B cell (primary cell): ENCODE data around the gene SHOC2. TPM values are rescaled to one million over a fixed set of nuclear protein-coding genes. Genes with fewer than 3 reads are reported as not detected.

ENCODE experiments used
- ATAC-seq: fragments of 200-7000 bp; cut with Tn5 transposase; one replicate; pipeline ENCODE4 v1.10.0; 2021; ENCODE audit warnings: low read depth, mild to moderate bottlenecking, moderate number of reproducible peaks, moderate library complexity
- CTCF ChIA-PET: fragments of 350-600 bp; sonication (Branson Sonifier 250); formaldehyde crosslinking; loops from one replicate; lab custom pipeline; 2021; ENCODE audit warnings: antibody characterized with exemption, inconsistent platforms; lab: Charles Lee
- POLR2A ChIA-PET: fragments of 350-600 bp; sonication (Branson Sonifier 250); formaldehyde crosslinking; loops from one replicate; lab custom pipeline; 2021; ENCODE audit warnings: antibody characterized with exemption; lab: Charles Lee
- DNase-seq: peaks from one replicate; pipeline ENCODE4 v3.0.0; 2013
- H2AFZ ChIP-seq: 2 replicates; pipeline ENCODE4 v1.6.1; 2012; ENCODE audit warnings: mild to moderate bottlenecking, low read depth, low read length; ENCODE audit not compliant: insufficient read depth, poor library complexity, severe bottlenecking
- H3K27ac ChIP-seq, 2 donors: 1 replicate in 1 of 2; 2 replicates in 1 of 2; pipeline ENCODE4 v1.5.1; 2012 to 2013; ENCODE audit warnings: low read length in 2 of 2, mild to moderate bottlenecking in 2 of 2, moderate library complexity in 1 of 2
- H3K27me3 ChIP-seq, 4 experiments: fragments of 200-600 bp in 1 of 4; sonication (generic) in 1 of 4; replicated peaks in 1 of 4; 1 replicate in 2 of 4; 2 replicates in 2 of 4; pipeline versions ENCODE4 v1.6.1 to v1.7.0; 2013 to 2016; ENCODE audit warnings: low read length in 3 of 4, mild to moderate bottlenecking in 2 of 4, mixed read lengths in 1 of 4, moderate library complexity in 1 of 4; ENCODE audit not compliant: insufficient read depth in 4 of 4, control insufficient read depth in 3 of 4; ENCODE audit errors: control extremely low read depth in 1 of 4
- H3K36me3 ChIP-seq, 2 experiments: replicated peaks in 1 of 2; 1 replicate in 1 of 2; 2 replicates in 1 of 2; pipeline versions ENCODE4 v1.6.1 to v1.7.1; 2013; ENCODE audit warnings: low read length in 1 of 2; ENCODE audit not compliant: insufficient read depth in 2 of 2, control insufficient read depth in 1 of 2; ENCODE audit errors: control extremely low read depth in 1 of 2, extremely low read depth in 1 of 2
- H3K4me1 ChIP-seq, 2 donors: fragments of 200-600 bp in 1 of 2; sonication (generic) in 1 of 2; 1 replicate in 1 of 2; 2 replicates in 1 of 2; pipeline versions ENCODE4 v1.5.1 to v1.6.1; 2013 to 2017; ENCODE audit warnings: low read length in 2 of 2; ENCODE audit not compliant: control insufficient read depth in 2 of 2, insufficient read depth in 2 of 2
- H3K4me2 ChIP-seq: replicated peaks from 2 replicates; pipeline ENCODE3; 2012; ENCODE audit warnings: mild to moderate bottlenecking, low read depth, low read length; ENCODE audit not compliant: poor library complexity, severe bottlenecking
- H3K4me3 ChIP-seq, 5 experiments: fragments of 200-600 bp in 1 of 5; sonication (generic) in 1 of 5; 1 replicate in 3 of 5; 2 replicates in 2 of 5; pipeline versions ENCODE4 v1.5.1 to v1.7.0; 2011 to 2016; ENCODE audit warnings: low read length in 4 of 5, mild to moderate bottlenecking in 4 of 5, low read depth in 2 of 5, control low read depth in 1 of 5, moderate library complexity in 1 of 5; ENCODE audit not compliant: insufficient read depth in 1 of 5; ENCODE audit errors: control extremely low read depth in 1 of 5, extremely low read depth in 1 of 5
- H3K79me2 ChIP-seq: fragments of 200-600 bp; sonication (generic); one replicate; pipeline ENCODE4 v1.6.0; 2016; ENCODE audit warnings: low read length; ENCODE audit not compliant: control insufficient read depth, insufficient read depth
- H3K9ac ChIP-seq: fragments of 200-600 bp; sonication (generic); 2 replicates; pipeline ENCODE4 v1.6.1; 2017; ENCODE audit warnings: mild to moderate bottlenecking, low read length, moderate library complexity
- H3K9me3 ChIP-seq, 3 donors: one replicate each; pipeline versions ENCODE4 v1.6.1 to v1.7.1; 2013; ENCODE audit warnings: low read length in 2 of 3; ENCODE audit not compliant: control insufficient read depth in 2 of 3, insufficient read depth in 1 of 3; ENCODE audit errors: control extremely low read depth in 1 of 3
- H4K20me1 ChIP-seq: 2 replicates; pipeline ENCODE4 v1.6.0; 2012; ENCODE audit warnings: mild to moderate bottlenecking, low read length; ENCODE audit not compliant: insufficient read depth, control insufficient read depth, poor library complexity, severe bottlenecking
- H3K27ac Mint-ChIP-seq: one replicate; pipeline ENCODE4 v1.8.0; 2021; ENCODE audit warnings: mixed read lengths
- H3K27me3 Mint-ChIP-seq: one replicate; pipeline ENCODE4 v1.8.0; 2021; ENCODE audit warnings: mixed read lengths
- H3K4me1 Mint-ChIP-seq: one replicate; pipeline ENCODE4 v1.8.0; 2021; ENCODE audit warnings: mixed read lengths
- H3K4me3 Mint-ChIP-seq: one replicate; pipeline ENCODE4 v1.8.0; 2021; ENCODE audit warnings: mixed read lengths
- H3K9me3 Mint-ChIP-seq: one replicate; pipeline ENCODE4 v1.8.0; 2022; ENCODE audit warnings: mixed read lengths; ENCODE audit not compliant: insufficient read depth
- CTCF ChIP-seq: fragments of 200-600 bp; IDR thresholded peaks from one replicate; pipeline ENCODE4 v1.8.0; 2022; ENCODE audit warnings: antibody characterized with exemption, mild to moderate bottlenecking
- EZH2 ChIP-seq: IDR thresholded peaks from 2 replicates; pipeline ENCODE4 v1.6.1; 2012; ENCODE audit warnings: borderline replicate concordance, low read depth, mild to moderate bottlenecking, moderate library complexity, low read length; ENCODE audit not compliant: insufficient read depth, poor library complexity, severe bottlenecking
- WGBS: methylation state at CpG from one replicate; pipeline ENCODE4 v1.1.5; 2013; ENCODE audit warnings: missing lambda C conversion rate; ENCODE audit not compliant: insufficient coverage; 5-methylcytosine and 5-hydroxymethylcytosine counted together
- intact Hi-C: fragments of 100-400 bp; cut with micrococcal nuclease; formaldehyde crosslinking; loops from one replicate; pipeline ENCODE4 v1.10.0; 2022
- polyA plus RNA-seq: library from polyadenylated mRNA; depleted of rRNA; stranded (reverse); fragments of >200 nt; gene quantifications from 2 replicates; pipeline ENCODE4 v1.2.3, GENCODE V29; 2012
- total RNA-seq, 2 donors: library from RNA; stranded (reverse); fragments of 120-200 nt in 1 of 2; gene quantifications; 1 replicate in 1 of 2; 2 replicates in 1 of 2; pipeline versions ENCODE4 v1.2.3 to v1.2.4, GENCODE V29; 2013 to 2022

Gene SHOC2
- total and polyA plus RNA-seq, 2 donors (not counting 1 experiment from before 2014, with no cell fraction given): 13.3 to 116 TPM

- no peaks in the 10 kb centered on the region for H3K9me3 Mint-ChIP-seq
- H3K27me3 ChIP-seq: no peaks in the 10 kb centered on the region
- peaks cover 28% of the 10 kb centered on the region for H4K20me1 ChIP-seq
- no peak overlapping the region for H3K4me3 ChIP-seq
- TF ChIP-seq CTCF: no peak
- no peak for TF ChIP-seq EZH2
- H3K27ac ChIP-seq: no peak overlapping the region
- DNase-seq (no peak), ATAC-seq (no peak)
- 100% methylated on average over 7 of the region's 9 CpGs for WGBS
- peaks cover 45% of the 10 kb centered on the region for H3K4me1 Mint-ChIP-seq
- H2AFZ ChIP-seq: no peak overlapping the region
- H3K9me3 ChIP-seq: no peaks in the 10 kb centered on the region
- ChIA-PET CTCF (interaction anchor here (0.8 to 10.5 kb wide), 3 partner anchors 40 to 133 kb away, joined by 3 to 93 read pairs (median 3); no protein-coding TSS in a partner anchor), POLR2A (interaction anchor here (1.2 kb wide), 1 partner anchor 10 kb away, joined by 5 read pairs; the partner anchor contains the start of gene PDCD4)
- H3K79me2 ChIP-seq: peaks cover 48% of the 10 kb centered on the region
- peaks cover under 1 to 7% of the 10 kb centered on the region in 2 donors for H3K4me1 ChIP-seq
- intact Hi-C loops: no loop called here
- H3K9ac ChIP-seq: no peak overlapping the region
- no peak overlapping the region for H3K4me2 ChIP-seq
- H3K4me3 Mint-ChIP-seq: no peak overlapping the region
- no peaks in the 10 kb centered on the region for H3K27me3 Mint-ChIP-seq
- no peak overlapping the region for H3K27ac Mint-ChIP-seq
- H3K36me3 ChIP-seq: peaks cover under 1 to 88% of the 10 kb centered on the region in 2 experiments
Observed at GRCh38 chr10:110881247-110881646, 38.2 kb upstream of the SHOC2 start.

- H3K27me3 Mint-ChIP-seq: no peaks in the 10 kb centered on the region
- Histone ChIP-seq H3K9me3 (no peaks in the 10 kb centered on the region), H3K9ac (no peak overlapping the region), H4K20me1 (peaks cover 28% of the 10 kb centered on the region), H3K4me1 (peaks cover 0 to 7% of the 10 kb centered on the region in 2 donors), H2AFZ (no peak overlapping the region), H3K27ac (peak overlapping the region in 1 of 2 donors; percentile 50), H3K4me3 (no peak overlapping the region), H3K79me2 (peaks cover 46% of the 10 kb centered on the region), H3K36me3 (peaks cover 4 to 91% of the 10 kb centered on the region in 2 experiments), H3K27me3 (no peaks in the 10 kb centered on the region), H3K4me2 (no peak overlapping the region)
- ChIA-PET CTCF (interaction anchor here (0.8 to 10.5 kb wide), 7 partner anchors 9 to 139 kb away, joined by 3 to 93 read pairs (median 4); no protein-coding TSS in a partner anchor), POLR2A (no interaction called here)
- H3K9me3 Mint-ChIP-seq: no peaks in the 10 kb centered on the region
- DNase-seq (no peak), ATAC-seq (no peak)
- peak overlapping the region; percentile 43 for H3K27ac Mint-ChIP-seq
- intact Hi-C loops: no loop called here
- peaks cover 45% of the 10 kb centered on the region for H3K4me1 Mint-ChIP-seq
- no peak for TF ChIP-seq CTCF
- no peak for TF ChIP-seq EZH2
- WGBS: no CpG with 5 or more reads among the region's 4 CpGs
- no peak overlapping the region for H3K4me3 Mint-ChIP-seq
Observed at GRCh38 chr10:110881905-110882304, 37.5 kb upstream of the SHOC2 start.
